Common myeloid progenitor, CD34-positive (primary cell): ENCODE measurements around the gene NSRP1.
"Not testable (repeated sequence)": the region's sequence is repeated elsewhere in the genome, so short reads cannot be mapped to it uniquely, and the experiment has no call there.

Source experiments
- CTCF ChIA-PET: fragments of 350-600 bp; sonication (Branson Sonifier 250); formaldehyde crosslinking; loops from one replicate; lab custom pipeline; 2021; ENCODE audit warnings: antibody characterized with exemption; lab: Charles Lee
- POLR2A ChIA-PET: fragments of 350-600 bp; sonication (Branson Sonifier 250); formaldehyde crosslinking; loops from one replicate; lab custom pipeline; 2021; ENCODE audit warnings: antibody characterized with exemption; lab: Charles Lee
- DNase-seq, 3 donors: peaks; one replicate each; pipeline versions ENCODE4 v3.0.0 to v3.0.0-alpha.2; 2013
- H3K27ac ChIP-seq, 2 experiments: 1 replicate in 1 of 2; 2 replicates in 1 of 2; pipeline ENCODE4 v1.7.0; 2013; ENCODE audit warnings: inconsistent platforms in 2 of 2, low read length in 2 of 2, mild to moderate bottlenecking in 2 of 2, low read depth in 1 of 2, moderate library complexity in 1 of 2; ENCODE audit not compliant: severe bottlenecking in 2 of 2, insufficient read depth in 1 of 2, poor library complexity in 1 of 2
- H3K27me3 ChIP-seq, 5 experiments: replicated peaks in 2 of 5; 1 replicate in 3 of 5; 2 replicates in 2 of 5; pipeline versions ENCODE4 v1.6.1 to v1.7.0; 2013; ENCODE audit warnings: low read length in 4 of 5, mild to moderate bottlenecking in 2 of 5, moderate library complexity in 2 of 5, inconsistent platforms in 1 of 5; ENCODE audit not compliant: insufficient read depth in 5 of 5, control insufficient read depth in 4 of 5
- H3K36me3 ChIP-seq, 4 experiments: 1 replicate in 2 of 4; 2 replicates in 2 of 4; pipeline versions ENCODE4 v1.6.1 to v1.7.0; 2013; ENCODE audit warnings: low read length in 3 of 4, control low read depth in 1 of 4, mild to moderate bottlenecking in 1 of 4; ENCODE audit not compliant: control insufficient read depth in 4 of 4, insufficient read depth in 4 of 4
- H3K4me1 ChIP-seq, 4 experiments: 1 replicate in 3 of 4; 2 replicates in 1 of 4; pipeline versions ENCODE4 v1.6.1 to v1.7.1; 2013; ENCODE audit warnings: low read length in 3 of 4, mild to moderate bottlenecking in 3 of 4, control low read depth in 1 of 4, inconsistent platforms in 1 of 4, moderate library complexity in 1 of 4; ENCODE audit not compliant: control insufficient read depth in 4 of 4, insufficient read depth in 4 of 4; ENCODE audit errors: control extremely low read depth in 1 of 4
- H3K4me3 ChIP-seq, 7 experiments: 1 replicate in 4 of 7; 2 replicates in 3 of 7; pipeline versions ENCODE4 v1.5.1 to v1.7.0; 2013; ENCODE audit warnings: mild to moderate bottlenecking in 7 of 7, low read length in 6 of 7, moderate library complexity in 6 of 7, inconsistent platforms in 2 of 7, low read depth in 2 of 7, control low read depth in 1 of 7; ENCODE audit not compliant: insufficient read depth in 4 of 7, control insufficient read depth in 1 of 7; ENCODE audit errors: extremely low read depth in 1 of 7
- H3K9me3 ChIP-seq, 5 experiments: 1 replicate in 4 of 5; 2 replicates in 1 of 5; pipeline versions ENCODE4 v1.6.1 to v1.7.1; 2013; ENCODE audit warnings: low read length in 4 of 5, mild to moderate bottlenecking in 2 of 5, inconsistent platforms in 1 of 5, low read depth in 1 of 5, moderate library complexity in 1 of 5; ENCODE audit not compliant: control insufficient read depth in 4 of 5, insufficient read depth in 2 of 5; ENCODE audit errors: control extremely low read depth in 1 of 5
- WGBS: methylation state at CpG from one replicate; pipeline ENCODE4 v1.1.5; 2013; ENCODE audit not compliant: insufficient coverage; 5-methylcytosine and 5-hydroxymethylcytosine counted together

The NSRP1 gene

DNA sequence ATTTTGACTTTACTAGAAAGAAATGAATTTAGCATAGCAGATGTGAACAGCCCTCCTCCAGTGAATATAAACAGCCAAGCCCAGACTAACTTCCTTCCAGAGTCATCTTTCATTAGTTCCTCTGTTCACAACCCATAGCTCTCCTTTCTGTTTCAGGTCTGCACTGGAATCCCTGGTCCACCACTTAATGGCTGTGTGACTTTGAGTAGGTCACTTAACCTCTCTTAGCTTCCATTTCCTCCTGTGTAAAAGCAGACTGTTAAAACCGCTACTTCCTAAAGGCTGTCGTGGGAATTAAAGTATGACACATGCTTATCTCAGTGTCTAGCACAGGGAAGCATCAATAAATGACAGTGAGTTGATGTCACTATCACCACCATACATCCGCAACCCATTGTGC, 111.4 kb downstream of the NSRP1 start:
- no peak overlapping the region for H3K4me3 ChIP-seq
- ChIA-PET POLR2A (no interaction called here), CTCF (no interaction called here)
- DNase-seq: no peak
- H3K36me3 ChIP-seq: no peaks in the 10 kb centered on the region
- H3K9me3 ChIP-seq: no peaks in the 10 kb centered on the region
- peaks cover 0 to 16% (median 14%) of the 10 kb centered on the region in 5 experiments for H3K27me3 ChIP-seq
- H3K4me1 ChIP-seq: no peaks in the 10 kb centered on the region
- 97% methylated on average over 3 of the region's 3 CpGs for WGBS
- no peak overlapping the region for H3K27ac ChIP-seq

DNA sequence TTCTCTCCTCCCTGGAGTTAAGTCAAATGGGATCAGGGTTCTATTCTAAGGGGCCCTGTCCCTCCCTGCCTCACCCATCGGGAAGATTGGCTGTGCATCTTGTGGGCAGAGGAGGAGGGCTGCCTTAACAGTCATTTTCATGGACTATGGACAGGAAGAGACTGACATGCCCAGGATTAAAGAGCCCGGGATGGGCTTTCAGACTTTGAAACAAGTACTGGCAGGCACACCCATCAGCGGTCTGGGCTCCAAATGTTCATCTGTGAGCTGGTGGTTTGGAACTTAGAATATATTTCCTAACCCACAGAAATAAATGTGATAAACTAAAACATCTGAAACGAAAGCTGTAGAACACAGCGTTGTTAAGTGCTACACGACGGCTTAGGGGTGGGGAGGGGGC, 112.4 kb downstream of the NSRP1 start:
- ChIA-PET CTCF (interaction anchor here (0.8 kb wide), 1 partner anchor 8 kb away, joined by 3 read pairs; no protein-coding TSS in a partner anchor), POLR2A (no interaction called here)
- Histone ChIP-seq H3K9me3 (no peaks in the 10 kb centered on the region), H3K36me3 (no peaks in the 10 kb centered on the region), H3K4me1 (no peaks in the 10 kb centered on the region), H3K27me3 (peaks cover 0 to 23% (median 18%) of the 10 kb centered on the region in 5 experiments), H3K4me3 (no peak overlapping the region), H3K27ac (no peak overlapping the region)
- WGBS: 100% methylated on average over 1 of the region's 7 CpGs
- no peak for DNase-seq

GRCh38 chr17:30230009-30230408, 113.4 kb downstream of the NSRP1 start:
- H3K36me3 ChIP-seq, POLR2A ChIA-PET, H3K4me3 ChIP-seq, H3K27ac ChIP-seq, DNase-seq, H3K9me3 ChIP-seq, H3K4me1 ChIP-seq: not testable (repeated sequence)
- WGBS: no CpG with 5 or more reads among the region's 1 CpG
- H3K27me3 ChIP-seq: peaks cover 8 to 33% (median 18%) of the 10 kb centered on the region in 5 experiments
- CTCF ChIA-PET: interaction anchor here (0.7 kb wide), 1 partner anchor 18 kb away, joined by 3 read pairs; no protein-coding TSS in a partner anchor

GRCh38 chr17:30230596-30231125, 114.0 kb downstream of the NSRP1 start:
- Histone ChIP-seq H3K27me3 (peaks cover 8 to 40% (median 22%) of the 10 kb centered on the region in 5 experiments), H3K4me1 (peaks cover 0 to 8% (median 7%) of the 10 kb centered on the region in 4 experiments), H3K4me3 (no peak overlapping the region), H3K36me3 (no peaks in the 10 kb centered on the region), H3K9me3 (no peaks in the 10 kb centered on the region), H3K27ac (no peak overlapping the region)
- DNase-seq: no peak
- WGBS: 94% methylated on average over 6 of the region's 7 CpGs
- POLR2A ChIA-PET: no interaction called here
- CTCF ChIA-PET: interaction anchor here (1.4 kb wide), 1 partner anchor 106 kb away, joined by 5 read pairs; no protein-coding TSS in a partner anchor

- Histone ChIP-seq H3K9me3 (no peaks in the 10 kb centered on the region), H3K36me3 (no peaks in the 10 kb centered on the region), H3K27ac (no peak overlapping the region), H3K27me3 (peaks cover 10 to 54% (median 30%) of the 10 kb centered on the region in 5 experiments), H3K4me3 (no peak overlapping the region), H3K4me1 (peaks cover 0 to 20% (median 18%) of the 10 kb centered on the region in 4 experiments)
- no peak for DNase-seq
- ChIA-PET CTCF (interaction anchor here (0.6 to 1.6 kb wide), 3 partner anchors 54 to 244 kb away, joined by 3 to 5 read pairs (median 3); no protein-coding TSS in a partner anchor), POLR2A (no interaction called here)
- 92% methylated on average over 9 of the region's 10 CpGs for whole genome bisulfite sequencing
Measured at GRCh38 chr17:30232015-30232823, 115.6 kb downstream of the NSRP1 start.

DNA sequence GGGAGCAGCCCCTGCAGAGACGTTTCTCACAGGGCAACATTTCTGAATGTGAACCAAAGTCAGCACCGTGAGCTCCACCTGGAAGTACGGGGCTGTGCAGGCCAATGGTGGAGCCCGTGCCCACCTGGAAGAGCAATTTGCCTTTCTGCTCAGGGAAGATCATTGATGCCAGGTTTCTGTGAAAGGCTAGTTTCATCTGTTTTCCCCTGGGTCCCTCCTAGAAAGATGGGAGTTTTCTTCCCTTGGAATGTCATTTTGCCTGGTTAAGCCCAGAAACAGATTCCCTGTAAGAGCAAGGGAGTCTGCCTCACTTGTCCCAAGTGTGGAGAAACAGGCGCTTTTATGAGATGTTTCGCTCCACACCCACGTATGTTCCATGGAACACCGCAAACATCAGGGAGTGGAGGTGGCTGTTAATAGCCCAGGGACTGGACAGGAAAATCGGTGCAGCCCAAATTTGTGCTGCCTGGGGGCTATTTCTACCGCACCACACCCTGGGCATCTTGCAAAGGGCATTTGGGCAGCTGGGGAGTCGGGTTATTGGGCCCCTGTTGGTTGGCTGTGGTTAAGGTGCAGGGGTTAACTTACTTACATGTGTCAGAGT, 116.3 kb downstream of the NSRP1 start:
- ChIA-PET POLR2A (no interaction called here), CTCF (interaction anchor here (1.6 kb wide), 1 partner anchor 54 kb away, joined by 3 read pairs; no protein-coding TSS in a partner anchor)
- H3K4me3 ChIP-seq: no peak overlapping the region
- H3K4me1 ChIP-seq: peaks cover 0 to 25% (median 19%) of the 10 kb centered on the region in 4 experiments
- H3K36me3 ChIP-seq: no peaks in the 10 kb centered on the region
- H3K9me3 ChIP-seq: no peaks in the 10 kb centered on the region
- WGBS: 85% methylated on average over 8 of the region's 11 CpGs
- no peak for DNase-seq
- H3K27ac ChIP-seq: no peak overlapping the region
- H3K27me3 ChIP-seq: peaks cover 10 to 61% (median 35%) of the 10 kb centered on the region in 5 experiments
